HK-2 (cell line): Measurements from ENCODE around the gene UNCX.
"Not testable (repeated sequence)": the region's sequence is repeated elsewhere in the genome, so short reads cannot be mapped to it uniquely, and the experiment has no call there.

Experiments used
- DNase-seq: peaks from one replicate; pipeline ENCODE4 v3.0.0-alpha.2; 2018; ENCODE audit not compliant: unreplicated experiment

UNCX gene

GRCh38 chr7:1278543-1278942 is 45.9 kb downstream of the UNCX start:
- DNase-seq: no peak

DNA sequence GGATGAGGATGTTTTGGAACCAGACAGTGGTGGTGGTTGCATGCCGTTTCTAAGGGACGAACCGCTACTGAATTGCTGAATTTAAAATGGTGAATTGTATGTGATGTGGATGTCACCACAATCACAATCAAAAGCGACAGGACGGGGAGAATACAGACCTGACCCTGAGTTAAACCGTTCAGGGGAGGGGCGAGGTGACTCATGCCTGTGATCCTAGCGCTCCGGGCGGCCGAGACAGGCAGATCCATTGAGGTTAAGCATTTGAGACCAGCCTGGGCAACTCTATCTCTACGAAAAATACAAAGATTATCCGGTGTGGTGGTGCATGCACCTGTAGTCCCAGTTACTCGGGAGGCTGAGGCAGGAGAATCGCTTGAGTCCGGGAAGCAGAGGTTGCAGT is 46.4 kb downstream of the UNCX start:
- DNase-seq: no peak

DNA sequence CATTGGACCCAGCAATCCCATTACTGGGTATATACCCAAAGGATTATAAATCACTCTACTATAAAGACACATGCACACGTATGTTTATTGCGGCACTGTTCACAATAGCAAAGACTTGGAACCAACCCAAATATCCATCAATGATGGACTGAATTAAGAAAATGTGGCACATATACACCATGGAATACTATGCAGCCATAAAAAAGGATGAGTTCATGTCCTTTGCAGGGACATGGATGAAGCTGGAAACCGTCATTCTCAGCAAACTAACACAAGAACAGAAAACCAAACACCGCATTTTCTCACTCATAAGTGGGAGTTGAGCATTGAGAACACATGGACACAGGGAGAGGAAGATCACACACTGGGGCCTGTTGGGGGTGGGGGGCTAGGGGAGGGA is 47.2 kb downstream of the UNCX start:
- DNase-seq: not testable (repeated sequence)

GRCh38 chr7:1281068-1281467 is 48.4 kb downstream of the UNCX start:
- DNase-seq: no peak

GRCh38 chr7:1282679-1283078 is 50.0 kb downstream of the UNCX start:
- no peak for DNase-seq

GRCh38 chr7:1283337-1283736 is 50.7 kb downstream of the UNCX start:
- no peak for DNase-seq

GRCh38 chr7:1283941-1284742 is 51.5 kb downstream of the UNCX start:
- DNase-seq: no peak

GRCh38 chr7:1284743-1285458 is 52.2 kb downstream of the UNCX start:
- no peak for DNase-seq

GRCh38 chr7:1285556-1286301 is 53.1 kb downstream of the UNCX start:
- no peak for DNase-seq
